Liver (tissue), 9 donors: ENCODE measurements around the gene C1QL4. TPM values are rescaled to one million over a fixed set of nuclear protein-coding genes. Genes with fewer than 3 reads are reported as not detected.

Experiments used
- DNase-seq: peaks from one replicate; pipeline ENCODE4 v3.0.0-alpha.2; 2017; ENCODE audit warnings: low spot score
- H3K27ac ChIP-seq, 2 donors: one replicate each; pipeline ENCODE4 v1.7.0; 2013; ENCODE audit warnings: inconsistent platforms in 2 of 2, low read length in 2 of 2, control low read depth in 1 of 2, low read depth in 1 of 2, mild to moderate bottlenecking in 1 of 2
- H3K27me3 ChIP-seq, 4 donors: one replicate each; pipeline versions ENCODE4 v1.6.1 to v1.7.0; 2013; ENCODE audit warnings: low read length in 3 of 4, inconsistent platforms in 1 of 4, mild to moderate bottlenecking in 1 of 4, moderate library complexity in 1 of 4; ENCODE audit not compliant: control insufficient read depth in 4 of 4, insufficient read depth in 4 of 4
- H3K36me3 ChIP-seq, 4 donors: one replicate each; pipeline versions ENCODE4 v1.6.1 to v1.7.0; 2013; ENCODE audit warnings: low read length in 3 of 4, mild to moderate bottlenecking in 3 of 4, low read depth in 1 of 4, moderate library complexity in 1 of 4; ENCODE audit not compliant: control insufficient read depth in 4 of 4, insufficient read depth in 3 of 4
- H3K4me1 ChIP-seq, 4 donors: one replicate each; pipeline versions ENCODE4 v1.6.1 to v1.7.0; 2013; ENCODE audit warnings: low read length in 3 of 4, mild to moderate bottlenecking in 3 of 4, moderate library complexity in 1 of 4; ENCODE audit not compliant: control insufficient read depth in 4 of 4, insufficient read depth in 4 of 4
- H3K4me3 ChIP-seq, 3 donors: one replicate each; pipeline versions ENCODE4 v1.6.1 to v1.7.0; 2013; ENCODE audit warnings: low read length in 3 of 3, control low read depth in 1 of 3, low read depth in 1 of 3, mild to moderate bottlenecking in 1 of 3
- H3K9ac ChIP-seq, 2 donors: one replicate each; pipeline ENCODE4 v1.7.0; 2013; ENCODE audit warnings: low read length in 2 of 2, mild to moderate bottlenecking in 2 of 2, moderate library complexity in 2 of 2, control low read depth in 1 of 2, low read depth in 1 of 2
- H3K9me3 ChIP-seq, 4 donors: one replicate each; pipeline versions ENCODE4 v1.6.1 to v1.7.0; 2013; ENCODE audit warnings: low read length in 3 of 4; ENCODE audit not compliant: control insufficient read depth in 4 of 4
- CTCF ChIP-seq: fragments of 150-350 bp; IDR thresholded peaks from 2 replicates; pipeline ENCODE4 v1.5.1; 2017; ENCODE audit warnings: improper control_type of control experiment, low read depth, low read length; ENCODE audit not compliant: missing input control
- EGR1 ChIP-seq, 2 donors: IDR thresholded peaks; 2 replicates each; pipeline ENCODE4 v1.6.1; 2016 to 2018; ENCODE audit warnings: antibody characterized with exemption in 2 of 2, low read depth in 2 of 2
- FOXA1 ChIP-seq: IDR thresholded peaks from 2 replicates; pipeline ENCODE4 v1.6.1; 2016; ENCODE audit warnings: antibody characterized with exemption
- FOXA2 ChIP-seq: IDR thresholded peaks from 2 replicates; pipeline ENCODE4 v1.6.1; 2016; ENCODE audit warnings: antibody characterized with exemption
- GABPA ChIP-seq, 2 donors: IDR thresholded peaks in 1 of 2; conservative IDR thresholded peaks in 1 of 2; 2 replicates each; pipeline ENCODE4 v1.6.1; 2016; ENCODE audit warnings: antibody characterized with exemption in 2 of 2, mild to moderate bottlenecking in 1 of 2, moderate library complexity in 1 of 2
- HNF4A ChIP-seq, 2 donors: conservative IDR thresholded peaks; 2 replicates each; pipeline ENCODE4 v1.6.1; 2016; ENCODE audit warnings: antibody characterized with exemption in 2 of 2, mild to moderate bottlenecking in 2 of 2
- HNF4G ChIP-seq: IDR thresholded peaks from 2 replicates; pipeline ENCODE4 v1.6.1; 2016; ENCODE audit warnings: antibody characterized with exemption
- JUND ChIP-seq, 2 donors: IDR thresholded peaks; 2 replicates each; pipeline ENCODE4 v1.6.1; 2016; ENCODE audit warnings: antibody characterized with exemption in 2 of 2
- MAX ChIP-seq: IDR thresholded peaks from 2 replicates; pipeline ENCODE4 v1.6.1; 2016; ENCODE audit warnings: antibody characterized with exemption
- NR2F2 ChIP-seq: IDR thresholded peaks from 2 replicates; pipeline ENCODE4 v1.6.1; 2016; ENCODE audit warnings: antibody characterized with exemption
- RAD21 ChIP-seq, 2 donors: IDR thresholded peaks; 2 replicates each; pipeline ENCODE4 v1.6.1; 2016; ENCODE audit warnings: antibody characterized with exemption in 2 of 2, mild to moderate bottlenecking in 2 of 2
- RXRA ChIP-seq, 2 donors: IDR thresholded peaks; 2 replicates each; pipeline ENCODE4 v1.6.1; 2017 to 2018; ENCODE audit warnings: antibody characterized with exemption in 2 of 2, mild to moderate bottlenecking in 1 of 2
- SP1 ChIP-seq: IDR thresholded peaks from 2 replicates; pipeline ENCODE4 v1.6.1; 2018; ENCODE audit warnings: antibody characterized with exemption, mild to moderate bottlenecking
- TAF1 ChIP-seq: conservative IDR thresholded peaks from 2 replicates; pipeline ENCODE4 v1.6.1; 2016; ENCODE audit warnings: antibody characterized with exemption, mild to moderate bottlenecking
- YY1 ChIP-seq: IDR thresholded peaks from 2 replicates; pipeline ENCODE4 v1.6.1; 2016; ENCODE audit warnings: antibody characterized with exemption, mild to moderate bottlenecking
- ZBTB33 ChIP-seq: IDR thresholded peaks from 2 replicates; pipeline ENCODE4 v1.6.1; 2016; ENCODE audit warnings: antibody characterized with exemption
- WGBS: extraction: QIAGEN DNeasy Blood & Tissue Kit; methylation state at CpG from one replicate; pipeline ENCODE4 v1.1.7; 2013; 5-methylcytosine and 5-hydroxymethylcytosine counted together
- polyA plus RNA-seq, 2 donors: library from polyadenylated mRNA; stranded (reverse) in 1 of 2; unstranded in 1 of 2; fragments of 200-250 nt in 1 of 2; fragments of >200 nt in 1 of 2; fragmentation: Nextera tagmentation in 1 of 2; extraction: Ambion mirVana in 1 of 2; gene quantifications; one replicate each; pipeline versions ENCODE4 v1.2.1 to v1.2.3, GENCODE V29; 2013 to 2015
- total RNA-seq, 2 donors: library from RNA; depleted of rRNA; stranded (reverse); fragments of >200 nt; gene quantifications; one replicate each; pipeline ENCODE4 v1.2.3, GENCODE V29; 2014
- TF ChIP-seq, protein P1 (sequence below): IDR thresholded peaks from 2 replicates; pipeline ENCODE4 v1.6.1; 2016; ENCODE audit warnings: antibody characterized with exemption, mild to moderate bottlenecking
- TF ChIP-seq, protein P2 (sequence below): IDR thresholded peaks from 2 replicates; pipeline ENCODE4 v1.6.1; 2016; ENCODE audit warnings: antibody characterized with exemption
- donor health status: healthy.
- donor health status: healthy.
- donor health status: healthy.
- donor health status: healthy.
- donor health status: healthy.

C1QL4 gene
- total and polyA plus RNA-seq, 4 donors, result not detected

DNA sequence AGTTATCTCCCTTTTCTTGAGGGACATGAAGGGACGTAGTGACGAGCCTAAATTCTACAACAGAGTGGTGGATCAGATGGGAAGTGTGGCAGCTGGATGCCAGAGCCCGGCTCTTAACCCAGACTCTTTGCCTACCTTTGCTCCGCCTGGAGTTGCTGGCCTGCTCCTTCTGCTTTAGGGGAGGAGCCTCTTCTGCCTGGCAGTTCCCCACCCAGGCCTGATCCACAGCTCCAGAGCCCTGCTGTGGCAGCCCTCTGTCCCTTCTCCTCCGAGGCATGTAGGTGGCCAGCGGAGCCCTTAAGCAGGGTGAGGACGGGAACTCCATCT, 44.3 kb downstream of the C1QL4 start (continued):
- TF ChIP-seq SP1 (no peak), JUND (IDR thresholded peaks at IDR 0.05) (no peak), GABPA (IDR thresholded peaks at IDR 0.05 in 1 of 2, conservative IDR thresholded peaks at IDR 0.05 in 1 of 2) (no peak)

DNA sequence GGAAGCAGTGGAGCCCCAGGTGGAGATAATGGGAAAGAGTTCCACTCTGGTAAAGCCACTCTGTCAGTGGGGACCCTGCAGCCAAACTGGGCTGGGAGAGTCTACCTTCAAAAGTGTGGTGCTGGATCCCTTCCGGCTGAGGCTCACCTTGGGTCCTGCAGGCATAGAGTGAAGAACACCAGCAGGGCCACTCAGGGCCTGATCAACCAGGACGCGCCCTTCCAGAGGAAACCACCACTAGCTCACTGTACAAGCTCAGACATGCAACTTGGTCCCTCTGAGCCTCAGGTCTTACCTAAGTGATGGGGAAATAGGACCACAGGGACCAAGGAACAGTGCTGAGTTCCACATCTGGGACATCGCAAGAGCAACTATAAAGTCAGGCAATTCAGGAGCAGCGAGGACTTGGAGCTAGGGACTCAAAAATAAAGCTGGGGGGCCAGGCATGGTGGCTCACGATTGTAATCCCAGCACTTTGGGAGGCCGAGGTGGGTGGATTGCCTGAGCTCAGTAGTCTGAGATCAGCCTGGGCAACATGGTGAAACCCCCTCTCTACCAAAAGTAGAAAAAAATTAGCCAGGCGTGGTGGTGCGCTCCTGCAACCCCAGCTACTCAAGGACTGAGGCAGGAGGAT, 47.9 kb downstream of the C1QL4 start:
- Histone ChIP-seq H3K4me1 (no peaks in the 10 kb centered on the region), H3K36me3 (no peaks in the 10 kb centered on the region), H3K4me3 (no peak overlapping the region), H3K27ac (no peak overlapping the region), H3K9me3 (no peaks in the 10 kb centered on the region), H3K9ac (no peak overlapping the region), H3K27me3 (peaks cover 0 to 3% (median 0%) of the 10 kb centered on the region in 4 donors)
- DNase-seq, result no peak
- 81% methylated on average over 9 of the region's 9 CpGs for WGBS
- no peak for TF ChIP-seq TAF1
- no peak for TF ChIP-seq RAD21 (IDR thresholded peaks at IDR 0.05)
- TF ChIP-seq, protein P1, sequence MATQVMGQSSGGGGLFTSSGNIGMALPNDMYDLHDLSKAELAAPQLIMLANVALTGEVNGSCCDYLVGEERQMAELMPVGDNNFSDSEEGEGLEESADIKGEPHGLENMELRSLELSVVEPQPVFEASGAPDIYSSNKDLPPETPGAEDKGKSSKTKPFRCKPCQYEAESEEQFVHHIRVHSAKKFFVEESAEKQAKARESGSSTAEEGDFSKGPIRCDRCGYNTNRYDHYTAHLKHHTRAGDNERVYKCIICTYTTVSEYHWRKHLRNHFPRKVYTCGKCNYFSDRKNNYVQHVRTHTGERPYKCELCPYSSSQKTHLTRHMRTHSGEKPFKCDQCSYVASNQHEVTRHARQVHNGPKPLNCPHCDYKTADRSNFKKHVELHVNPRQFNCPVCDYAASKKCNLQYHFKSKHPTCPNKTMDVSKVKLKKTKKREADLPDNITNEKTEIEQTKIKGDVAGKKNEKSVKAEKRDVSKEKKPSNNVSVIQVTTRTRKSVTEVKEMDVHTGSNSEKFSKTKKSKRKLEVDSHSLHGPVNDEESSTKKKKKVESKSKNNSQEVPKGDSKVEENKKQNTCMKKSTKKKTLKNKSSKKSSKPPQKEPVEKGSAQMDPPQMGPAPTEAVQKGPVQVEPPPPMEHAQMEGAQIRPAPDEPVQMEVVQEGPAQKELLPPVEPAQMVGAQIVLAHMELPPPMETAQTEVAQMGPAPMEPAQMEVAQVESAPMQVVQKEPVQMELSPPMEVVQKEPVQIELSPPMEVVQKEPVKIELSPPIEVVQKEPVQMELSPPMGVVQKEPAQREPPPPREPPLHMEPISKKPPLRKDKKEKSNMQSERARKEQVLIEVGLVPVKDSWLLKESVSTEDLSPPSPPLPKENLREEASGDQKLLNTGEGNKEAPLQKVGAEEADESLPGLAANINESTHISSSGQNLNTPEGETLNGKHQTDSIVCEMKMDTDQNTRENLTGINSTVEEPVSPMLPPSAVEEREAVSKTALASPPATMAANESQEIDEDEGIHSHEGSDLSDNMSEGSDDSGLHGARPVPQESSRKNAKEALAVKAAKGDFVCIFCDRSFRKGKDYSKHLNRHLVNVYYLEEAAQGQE, result no peak
- no peak for TF ChIP-seq CTCF
- no peak for TF ChIP-seq HNF4A (conservative IDR thresholded peaks at IDR 0.05)
- TF ChIP-seq HNF4G, result no peak
- no peak for TF ChIP-seq JUND (IDR thresholded peaks at IDR 0.05)
- TF ChIP-seq RXRA (IDR thresholded peaks at IDR 0.05), result no peak
- no peak for TF ChIP-seq EGR1 (IDR thresholded peaks at IDR 0.05; ENCODE audit: low read depth in 2 of 2)
- no peak for TF ChIP-seq NR2F2
- no peak for TF ChIP-seq ZBTB33
- no peak for TF ChIP-seq GABPA (IDR thresholded peaks at IDR 0.05 in 1 of 2, conservative IDR thresholded peaks at IDR 0.05 in 1 of 2)
- no peak for TF ChIP-seq FOXA1
- no peak for TF ChIP-seq MAX
- no peak for TF ChIP-seq SP1
- TF ChIP-seq, protein P2, sequence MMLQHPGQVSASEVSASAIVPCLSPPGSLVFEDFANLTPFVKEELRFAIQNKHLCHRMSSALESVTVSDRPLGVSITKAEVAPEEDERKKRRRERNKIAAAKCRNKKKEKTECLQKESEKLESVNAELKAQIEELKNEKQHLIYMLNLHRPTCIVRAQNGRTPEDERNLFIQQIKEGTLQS, result no peak
- TF ChIP-seq YY1, result no peak
- TF ChIP-seq FOXA2, result no peak
